CD4-positive, alpha-beta memory T cell (primary cell): ENCODE results near the gene ZNF236. TPM values are rescaled to one million over a fixed set of nuclear protein-coding genes. Genes with fewer than 3 reads are reported as not detected.

ENCODE experiments used
- CTCF ChIA-PET: fragments of 350-600 bp; sonication (Branson Sonifier 250); formaldehyde crosslinking; loops from one replicate; lab custom pipeline; 2021; ENCODE audit warnings: inconsistent platforms; ENCODE audit not compliant: partially characterized antibody; lab: Charles Lee
- POLR2A ChIA-PET: fragments of 350-600 bp; sonication (Branson Sonifier 250); formaldehyde crosslinking; loops from one replicate; lab custom pipeline; 2021; ENCODE audit not compliant: partially characterized antibody; lab: Charles Lee
- DNase-seq, 5 donors: peaks; one replicate each; pipeline versions ENCODE4 v3.0.0 to v3.0.0-alpha.2; 2020 to 2022; ENCODE audit warnings: mixed read lengths in 1 of 5
- H3K27ac ChIP-seq: one replicate; pipeline ENCODE4 v1.7.0; 2013; ENCODE audit warnings: low read depth, low read length
- H3K27me3 ChIP-seq: 2 replicates; pipeline ENCODE4 v1.7.0; 2013; ENCODE audit warnings: mild to moderate bottlenecking, low read length, moderate library complexity; ENCODE audit not compliant: insufficient read depth
- H3K36me3 ChIP-seq: 2 replicates; pipeline ENCODE4 v1.7.0; 2013; ENCODE audit warnings: mild to moderate bottlenecking, low read length, moderate library complexity; ENCODE audit not compliant: insufficient read depth
- H3K4me1 ChIP-seq: 2 replicates; pipeline ENCODE4 v1.7.0; 2013; ENCODE audit warnings: mild to moderate bottlenecking, low read length, moderate library complexity; ENCODE audit not compliant: insufficient read depth
- H3K4me3 ChIP-seq, 2 donors: one replicate each; pipeline ENCODE4 v1.7.0; 2013; ENCODE audit warnings: low read length in 2 of 2, mild to moderate bottlenecking in 1 of 2
- H3K9me3 ChIP-seq, 2 donors: one replicate each; pipeline ENCODE4 v1.7.0; 2013; ENCODE audit warnings: low read length in 2 of 2, control low read depth in 1 of 2; ENCODE audit not compliant: control insufficient read depth in 1 of 2
- H3K27ac Mint-ChIP-seq, 7 donors: one replicate each; pipeline ENCODE4 v1.8.0; 2020 to 2021; ENCODE audit warnings: mixed read lengths in 7 of 7, mild to moderate bottlenecking in 6 of 7, inconsistent platforms in 3 of 7, moderate library complexity in 3 of 7
- H3K27me3 Mint-ChIP-seq, 2 donors: one replicate each; pipeline ENCODE4 v1.8.0; 2020 to 2021; ENCODE audit warnings: mixed read lengths in 2 of 2
- H3K36me3 Mint-ChIP-seq, 2 donors: one replicate each; pipeline ENCODE4 v1.8.0; 2020 to 2021; ENCODE audit warnings: mixed read lengths in 2 of 2, inconsistent platforms in 1 of 2, mild to moderate bottlenecking in 1 of 2
- H3K4me1 Mint-ChIP-seq, 4 donors: one replicate each; pipeline ENCODE4 v1.8.0; 2020 to 2021; ENCODE audit warnings: mixed read lengths in 4 of 4, mild to moderate bottlenecking in 1 of 4
- H3K4me3 Mint-ChIP-seq, 8 donors: one replicate each; pipeline ENCODE4 v1.8.0; 2020 to 2021; ENCODE audit warnings: mixed read lengths in 8 of 8, mild to moderate bottlenecking in 7 of 8, moderate library complexity in 6 of 8, inconsistent platforms in 3 of 8
- H3K9me3 Mint-ChIP-seq, 8 donors: one replicate each; pipeline ENCODE4 v1.8.0; 2020 to 2021; ENCODE audit warnings: mixed read lengths in 8 of 8, mild to moderate bottlenecking in 5 of 8, inconsistent platforms in 3 of 8, moderate library complexity in 1 of 8
- intact Hi-C: fragments of 100-400 bp; cut with micrococcal nuclease; formaldehyde crosslinking; loops from one replicate; pipeline ENCODE4 v1.15.1; 2023
- polyA plus RNA-seq, 2 donors: library from polyadenylated mRNA; unstranded; fragments of 300-500 nt; fragmentation: Illumina TruSeq; gene quantifications; one replicate each; pipeline ENCODE4 v1.2.3, GENCODE V29; 2021
- total RNA-seq, 2 experiments: library from RNA; stranded (reverse); gene quantifications; one replicate each; pipeline ENCODE4 v1.2.3, GENCODE V29; 2021

Gene ZNF236
- total and polyA plus RNA-seq, 4 experiments from 2014 or later, result 2.0 to 29.1 (median 18.8) TPM

- ChIA-PET CTCF (interaction anchor here (2.7 kb wide), 1 partner anchor 9 kb away, joined by 13 read pairs; no protein-coding TSS in a partner anchor), POLR2A (no interaction called here)
- no peaks in the 10 kb centered on the region for H3K4me1 ChIP-seq
- Mint-ChIP-seq H3K27me3 (no peaks in the 10 kb centered on the region), H3K36me3 (peaks cover 3 to 9% of the 10 kb centered on the region in 2 donors), H3K4me1 (peaks cover 0 to 1% (median 0%) of the 10 kb centered on the region in 4 donors), H3K27ac (peak overlapping the region in 2 of 7 donors; percentile 15 to 18), H3K9me3 (no peaks in the 10 kb centered on the region), H3K4me3 (no peak overlapping the region)
- no peak for DNase-seq
- no peaks in the 10 kb centered on the region for H3K27me3 ChIP-seq
- no peaks in the 10 kb centered on the region for H3K9me3 ChIP-seq
- H3K36me3 ChIP-seq, result peaks cover 4% of the 10 kb centered on the region
- H3K27ac ChIP-seq, result no peak overlapping the region
- intact Hi-C loops, result no loop called here
- H3K4me3 ChIP-seq, result no peak overlapping the region
Measured at GRCh38 chr18:76973520-76974266, 151.3 kb downstream of the ZNF236 start.

- Histone ChIP-seq H3K27me3 (no peaks in the 10 kb centered on the region), H3K36me3 (no peaks in the 10 kb centered on the region), H3K4me1 (no peaks in the 10 kb centered on the region), H3K4me3 (no peak overlapping the region), H3K27ac (no peak overlapping the region), H3K9me3 (no peaks in the 10 kb centered on the region)
- no peak overlapping the region for H3K4me3 Mint-ChIP-seq
- no peaks in the 10 kb centered on the region for H3K9me3 Mint-ChIP-seq
- peaks cover 0 to 1% (median 0%) of the 10 kb centered on the region in 4 donors for H3K4me1 Mint-ChIP-seq
- ChIA-PET CTCF (interaction anchor here (1.1 to 2.7 kb wide), 2 partner anchors 9 to 172 kb away, joined by 4 to 13 read pairs; no protein-coding TSS in a partner anchor), POLR2A (no interaction called here)
- intact Hi-C loops, result no loop called here
- H3K36me3 Mint-ChIP-seq, result peaks cover 0 to 7% of the 10 kb centered on the region in 2 donors
- no peak for DNase-seq
- H3K27ac Mint-ChIP-seq, result no peak overlapping the region
- no peaks in the 10 kb centered on the region for H3K27me3 Mint-ChIP-seq
Measured at GRCh38 chr18:76974386-76974785, 152.0 kb downstream of the ZNF236 start.

- ChIA-PET CTCF (interaction anchor here (0.9 to 2.7 kb wide), 5 partner anchors 8 to 174 kb away, joined by 3 to 13 read pairs (median 4); no protein-coding TSS in a partner anchor), POLR2A (interaction anchor here (0.9 kb wide), 1 partner anchor 21 kb away, joined by 3 read pairs; no protein-coding TSS in a partner anchor)
- Histone ChIP-seq H3K4me1 (no peaks in the 10 kb centered on the region), H3K9me3 (no peaks in the 10 kb centered on the region), H3K4me3 (no peak overlapping the region), H3K36me3 (no peaks in the 10 kb centered on the region), H3K27ac (no peak overlapping the region), H3K27me3 (no peaks in the 10 kb centered on the region)
- Mint-ChIP-seq H3K4me3 (no peak overlapping the region), H3K27ac (peak overlapping the region in 2 of 7 donors; percentile 38 to 43), H3K36me3 (peaks cover 0 to 6% of the 10 kb centered on the region in 2 donors), H3K27me3 (no peaks in the 10 kb centered on the region), H3K4me1 (peaks cover 0 to 1% (median 0%) of the 10 kb centered on the region in 4 donors), H3K9me3 (no peaks in the 10 kb centered on the region)
- intact Hi-C loops, result no loop called here
- no peak for DNase-seq
Measured at GRCh38 chr18:76975577-76976110, 153.3 kb downstream of the ZNF236 start.

GRCh38 chr18:76977108-76977621, 154.8 kb downstream of the ZNF236 start:
- Histone ChIP-seq H3K4me1 (no peaks in the 10 kb centered on the region), H3K4me3 (no peak overlapping the region), H3K9me3 (no peaks in the 10 kb centered on the region), H3K27ac (no peak overlapping the region), H3K36me3 (no peaks in the 10 kb centered on the region), H3K27me3 (no peaks in the 10 kb centered on the region)
- ChIA-PET POLR2A (no interaction called here), CTCF (interaction anchor here (1.1 to 1.8 kb wide), 2 partner anchors 78 to 173 kb away, joined by 3 to 7 read pairs; no protein-coding TSS in a partner anchor)
- Mint-ChIP-seq H3K4me3 (no peak overlapping the region), H3K9me3 (no peaks in the 10 kb centered on the region), H3K27me3 (no peaks in the 10 kb centered on the region), H3K4me1 (no peaks in the 10 kb centered on the region), H3K36me3 (peaks cover 0 to 3% of the 10 kb centered on the region in 2 donors), H3K27ac (peak overlapping the region in 1 of 7 donors; percentile 70)
- no peak for DNase-seq
- intact Hi-C loops, result no loop called here

GRCh38 chr18:76977684-76978232, 155.4 kb downstream of the ZNF236 start:
- Mint-ChIP-seq H3K4me1 (no peaks in the 10 kb centered on the region), H3K4me3 (no peak overlapping the region), H3K27ac (no peak overlapping the region), H3K27me3 (no peaks in the 10 kb centered on the region), H3K9me3 (no peaks in the 10 kb centered on the region), H3K36me3 (peaks cover 0 to 3% of the 10 kb centered on the region in 2 donors)
- DNase-seq, result no peak
- peaks cover under 1% of the 10 kb centered on the region for H3K4me1 ChIP-seq
- H3K27me3 ChIP-seq, result no peaks in the 10 kb centered on the region
- H3K9me3 ChIP-seq, result no peaks in the 10 kb centered on the region
- no peak overlapping the region for H3K27ac ChIP-seq
- intact Hi-C loops, result no loop called here
- no peak overlapping the region for H3K4me3 ChIP-seq
- ChIA-PET POLR2A (no interaction called here), CTCF (interaction anchor here (1.1 to 1.8 kb wide), 2 partner anchors 77 to 174 kb away, joined by 3 to 7 read pairs; no protein-coding TSS in a partner anchor)
- no peaks in the 10 kb centered on the region for H3K36me3 ChIP-seq

- intact Hi-C loops, result no loop called here
- no peak overlapping the region for H3K4me3 ChIP-seq
- peaks cover 6% of the 10 kb centered on the region for H3K4me1 ChIP-seq
- no peak overlapping the region for H3K27ac ChIP-seq
- no peaks in the 10 kb centered on the region for H3K27me3 ChIP-seq
- ChIA-PET POLR2A (no interaction called here), CTCF (interaction anchor here (1.1 kb wide), 1 partner anchor 76 kb away, joined by 3 read pairs; no protein-coding TSS in a partner anchor)
- Mint-ChIP-seq H3K4me1 (peaks cover 4 to 8% (median 6%) of the 10 kb centered on the region in 4 donors), H3K9me3 (no peaks in the 10 kb centered on the region), H3K27ac (peak overlapping the region in 3 of 7 donors; percentile 29 to 66 (median 52)), H3K36me3 (peaks cover 0 to 3% of the 10 kb centered on the region in 2 donors), H3K27me3 (no peaks in the 10 kb centered on the region), H3K4me3 (no peak overlapping the region)
- no peak for DNase-seq
- no peaks in the 10 kb centered on the region for H3K36me3 ChIP-seq
- no peaks in the 10 kb centered on the region for H3K9me3 ChIP-seq
Measured at GRCh38 chr18:76978616-76979015, 156.3 kb downstream of the ZNF236 start.
